ENCODE data around the gene PRDM16.

PRDM16 gene

DNA sequence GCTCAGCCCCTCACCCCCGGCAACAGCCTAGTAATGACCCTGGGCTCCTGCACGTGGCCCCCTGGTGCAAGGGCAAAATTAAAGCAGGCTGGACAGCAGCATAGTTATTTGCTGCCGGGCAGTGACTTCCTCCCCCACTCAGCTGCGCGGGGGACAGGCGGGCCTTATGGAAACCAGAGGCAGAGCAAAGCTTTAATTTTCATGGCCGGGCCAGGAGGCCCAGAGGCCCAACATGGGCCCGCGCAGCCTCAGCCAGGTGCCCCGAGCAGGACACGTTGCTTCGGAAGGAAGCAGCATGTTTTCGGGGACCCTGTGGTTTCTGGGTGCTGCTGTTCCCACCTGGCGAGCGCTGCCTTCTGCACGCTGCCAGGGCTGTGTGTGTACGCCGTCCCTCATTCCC is 295.5 kb downstream of the PRDM16 start:
- no peak for DNase-seq

DNA sequence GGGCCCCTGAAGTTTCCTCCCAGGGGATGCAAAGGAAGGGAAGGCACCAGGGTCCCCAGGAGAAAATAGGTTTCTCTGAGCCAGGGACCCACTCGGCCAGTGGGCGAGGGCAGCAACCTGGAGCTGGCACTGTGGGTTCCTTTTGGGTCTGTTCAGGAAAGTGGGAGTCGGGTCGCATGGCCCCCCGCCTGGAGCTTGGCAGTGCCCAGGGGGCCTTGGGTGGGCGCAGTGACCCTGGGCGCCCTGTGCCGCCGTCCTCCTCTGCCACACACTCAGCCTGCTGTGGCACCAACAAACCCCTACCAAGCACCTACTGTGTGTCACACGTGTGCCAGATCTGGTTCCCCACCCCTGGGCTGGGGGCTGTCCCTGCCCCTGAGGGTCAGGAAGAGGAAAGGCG is 296.0 kb downstream of the PRDM16 start:
- no peak for DNase-seq

DNA sequence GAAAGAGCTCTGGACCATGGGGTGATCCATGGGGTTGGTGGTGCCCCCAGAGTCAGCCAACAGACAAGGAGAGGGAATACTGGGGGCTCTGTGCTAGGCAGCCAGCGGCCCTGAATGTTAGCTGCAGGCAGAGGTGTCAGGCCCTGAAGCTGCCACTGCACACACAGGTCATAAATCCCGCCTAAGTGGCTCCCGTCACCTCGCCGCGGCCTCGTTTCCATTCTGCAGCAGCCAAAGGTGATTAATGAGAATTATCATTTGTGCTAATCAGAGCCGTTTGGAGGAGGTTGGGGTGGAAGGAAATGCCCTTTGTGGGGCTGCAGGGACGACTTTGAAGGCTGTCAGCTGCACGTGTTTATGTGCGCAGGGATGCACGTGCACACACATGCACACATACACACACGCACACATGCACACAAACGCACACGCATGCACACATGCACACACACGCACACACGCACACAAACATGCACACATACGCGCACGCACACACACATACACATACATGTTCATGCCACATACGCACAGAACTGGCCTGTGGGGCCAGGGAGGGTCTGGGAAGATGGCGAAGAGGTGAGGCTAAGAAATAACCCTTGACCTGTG is 296.6 kb downstream of the PRDM16 start:
- no peak for DNase-seq

DNA sequence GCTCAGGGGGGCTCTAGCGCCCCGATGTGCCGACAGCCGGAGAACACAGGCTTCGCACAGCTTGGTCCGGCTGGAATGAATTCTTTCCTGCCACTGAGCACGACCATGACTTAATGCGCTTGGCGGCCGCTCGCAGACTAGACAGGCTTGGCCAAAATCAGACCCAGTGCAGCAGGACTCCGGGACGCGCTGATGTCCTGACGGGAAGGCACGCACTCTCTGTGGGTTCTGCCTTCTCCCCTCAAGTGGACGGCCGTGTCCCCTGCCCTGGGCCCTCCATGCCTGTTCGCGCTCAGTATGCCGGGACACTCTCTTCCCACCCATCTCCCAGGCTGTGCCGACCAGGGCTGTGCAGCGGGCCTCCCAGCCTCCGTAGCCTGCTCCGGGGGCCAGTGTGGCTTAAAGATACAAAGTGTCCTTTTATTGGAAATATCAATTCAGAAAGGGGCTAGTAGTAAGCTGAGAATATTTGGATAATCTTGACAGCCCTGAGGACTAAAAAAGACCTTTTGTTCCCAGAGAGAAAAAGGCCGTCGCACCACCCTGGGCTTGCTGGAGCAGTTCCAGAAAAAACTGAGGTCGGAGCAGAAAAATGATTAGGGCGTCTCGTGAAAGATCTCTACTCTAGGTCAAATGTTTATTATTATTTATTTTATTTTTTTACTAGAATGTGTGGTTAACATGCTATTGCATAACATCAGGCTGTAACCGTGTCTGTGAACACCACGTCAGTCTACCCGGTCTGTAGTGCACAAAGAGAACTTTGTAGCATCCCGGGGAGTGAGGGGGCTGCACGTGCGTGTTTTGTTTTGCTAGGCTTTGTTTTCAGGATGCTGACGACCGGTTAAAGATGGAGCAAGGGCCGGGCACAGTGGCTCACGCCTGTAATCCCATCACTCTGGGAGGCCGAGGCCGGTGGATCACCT is 297.4 kb downstream of the PRDM16 start:
- DNase-seq: peak; percentile 37

DNA sequence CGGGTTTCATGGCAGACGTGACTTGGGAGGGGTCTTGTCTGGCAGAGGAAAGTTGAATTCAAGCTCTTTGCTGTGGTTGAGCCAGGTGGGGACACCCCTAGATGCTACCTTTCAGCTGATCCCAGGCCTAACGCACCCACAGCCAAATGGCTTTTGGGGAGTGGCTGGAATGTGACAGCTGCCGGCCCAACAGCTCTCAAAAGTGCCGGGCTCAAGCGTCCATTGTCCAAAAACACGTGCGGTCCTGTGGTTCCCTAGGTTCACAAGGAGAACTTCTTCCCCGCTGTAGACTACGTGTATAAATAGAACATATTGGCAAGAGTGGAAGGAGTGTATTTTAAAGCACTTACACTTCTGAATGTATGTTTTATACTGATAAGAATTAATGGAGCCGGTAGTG is 298.4 kb downstream of the PRDM16 start:
- DNase-seq: no peak

DNA sequence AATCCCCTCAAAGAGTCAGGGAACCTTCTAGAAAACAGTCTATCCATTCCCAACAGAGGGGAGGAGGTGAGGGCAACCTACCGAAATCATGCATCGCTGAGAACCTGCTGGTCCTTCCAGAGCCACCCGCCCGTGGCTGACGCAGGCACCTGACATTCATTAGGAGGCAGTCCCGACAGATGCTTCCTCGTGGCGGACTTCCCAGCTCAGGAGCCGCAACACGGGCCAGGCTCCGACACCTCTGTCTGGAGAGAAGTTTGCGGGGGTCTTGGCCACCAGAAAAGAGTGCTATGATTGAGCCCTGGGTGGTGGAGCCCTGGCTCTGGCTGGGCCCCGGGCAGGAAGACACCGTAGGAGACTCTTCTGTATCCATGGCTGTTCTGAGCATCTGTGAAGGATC is 299.1 kb downstream of the PRDM16 start:
- no peak for DNase-seq

DNA sequence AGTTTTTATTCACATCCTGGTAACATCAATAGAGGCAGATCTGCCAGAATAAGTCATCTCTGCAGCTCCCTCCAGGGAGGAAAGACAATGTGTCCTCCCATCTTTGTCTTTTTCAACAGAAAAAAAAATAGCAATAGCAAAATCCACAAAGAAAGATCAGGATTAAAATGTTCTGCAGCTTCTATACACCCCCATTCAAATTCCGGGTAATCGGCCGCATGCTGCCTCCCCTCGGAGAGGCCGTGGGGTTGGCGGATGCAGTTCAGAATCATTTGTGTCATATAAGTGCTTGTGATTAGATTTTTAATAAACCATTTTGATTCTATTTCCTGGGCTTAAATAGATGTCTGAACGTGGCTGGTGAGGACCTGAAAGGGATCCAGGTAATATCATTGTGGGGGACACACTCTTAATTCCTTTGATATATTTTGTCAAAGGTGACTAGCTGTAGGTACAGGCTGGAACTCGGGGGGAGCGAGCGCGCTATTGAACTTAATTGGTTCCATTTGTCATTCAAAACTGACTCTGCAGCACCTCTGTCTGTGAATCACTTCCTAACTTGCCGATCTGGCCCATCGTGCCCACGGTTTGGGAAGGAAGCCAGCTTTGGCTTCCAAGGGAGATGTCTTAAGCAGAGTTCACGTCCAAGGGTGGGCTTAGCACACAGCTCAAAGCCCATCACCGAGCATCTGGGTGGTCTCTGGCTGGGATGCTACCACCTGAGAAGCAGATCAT is 299.9 kb downstream of the PRDM16 start:
- DNase-seq: peak; percentile 43

DNA sequence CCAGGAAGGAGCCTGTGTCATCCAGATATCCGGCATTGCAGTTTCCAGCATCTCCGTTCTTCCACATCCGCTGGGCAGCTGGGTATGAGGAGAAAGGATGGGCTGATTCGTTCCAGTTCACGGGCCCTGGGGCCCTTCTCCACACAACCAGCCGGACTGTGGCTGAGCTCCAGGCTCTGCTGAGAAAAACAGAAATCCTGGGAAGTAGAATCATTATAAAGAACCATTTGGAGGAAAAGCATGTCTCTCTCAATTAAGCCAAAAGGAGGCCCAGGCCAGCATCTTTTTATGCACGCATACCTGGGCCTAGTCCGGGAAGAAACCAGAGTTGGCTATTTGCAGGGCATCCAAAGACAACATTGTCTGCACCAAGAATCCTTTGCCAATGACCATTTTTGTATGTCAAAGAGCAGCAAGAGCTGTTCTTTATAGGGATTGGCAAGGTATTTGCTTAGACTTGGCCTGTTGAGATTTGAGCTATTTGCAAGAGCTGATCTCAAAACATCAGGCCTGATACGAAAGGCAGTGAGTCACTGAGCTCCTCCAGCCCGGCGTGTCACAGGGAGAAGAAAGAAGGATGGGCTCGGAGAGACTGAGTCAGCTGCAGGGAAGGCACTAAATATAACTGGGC is 300.6 kb downstream of the PRDM16 start:
- peak; percentile 93 for DNase-seq

DNA sequence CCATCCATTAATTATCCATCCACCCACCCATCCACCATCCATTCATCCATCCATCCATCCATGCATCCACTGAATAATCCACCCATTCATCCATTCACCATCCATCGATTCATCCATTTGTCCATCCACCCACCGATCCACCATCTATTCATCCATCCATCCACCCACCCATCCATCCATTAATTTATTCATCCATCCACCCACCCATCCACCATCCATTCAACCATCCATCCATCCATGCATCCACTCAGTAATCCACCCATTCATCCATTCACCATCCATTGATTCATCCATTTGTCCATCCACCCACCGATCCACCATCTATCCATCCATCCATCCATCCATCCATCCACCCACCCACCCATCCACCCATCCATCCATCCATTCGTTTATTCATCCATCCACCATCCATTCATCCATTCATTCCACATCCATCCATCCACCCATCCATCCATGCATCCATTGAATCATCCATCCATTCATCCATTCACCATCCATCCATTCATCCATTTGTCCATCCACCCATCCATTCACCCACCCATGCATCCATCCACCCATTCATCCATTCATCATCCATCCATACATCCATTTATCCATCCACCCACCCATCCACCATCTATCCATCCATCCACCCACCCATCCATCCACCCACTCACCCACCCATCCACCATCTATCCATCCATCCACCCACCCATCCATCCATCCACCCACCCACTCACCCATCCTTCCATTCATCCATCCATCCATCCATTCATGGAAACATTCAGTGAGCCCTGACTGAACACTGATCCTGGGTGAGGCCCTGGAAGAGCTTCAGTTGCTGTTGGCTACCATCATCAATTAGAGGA is 302.1 kb downstream of the PRDM16 start:
- DNase-seq: no peak

DNA sequence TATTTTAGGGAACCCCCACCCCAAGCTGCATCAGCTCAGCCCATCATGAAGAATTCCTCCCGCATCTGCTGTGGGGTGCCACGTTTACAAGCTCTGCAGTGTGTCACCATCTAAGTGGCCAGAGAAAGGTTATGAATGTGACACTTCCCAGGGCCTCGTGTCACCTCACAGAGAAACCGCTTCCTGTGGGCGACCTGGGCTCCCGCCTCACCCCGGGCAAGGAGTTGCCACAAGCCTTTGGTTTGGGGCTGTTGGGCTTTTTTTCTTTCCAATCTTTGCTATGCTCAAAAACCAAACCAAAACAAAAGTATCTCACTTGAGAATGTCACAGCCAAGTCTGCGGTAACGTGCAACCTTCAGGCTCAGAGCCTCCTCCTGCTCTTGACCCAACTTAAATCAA is 303.3 kb downstream of the PRDM16 start:
- no peak for DNase-seq

DNA sequence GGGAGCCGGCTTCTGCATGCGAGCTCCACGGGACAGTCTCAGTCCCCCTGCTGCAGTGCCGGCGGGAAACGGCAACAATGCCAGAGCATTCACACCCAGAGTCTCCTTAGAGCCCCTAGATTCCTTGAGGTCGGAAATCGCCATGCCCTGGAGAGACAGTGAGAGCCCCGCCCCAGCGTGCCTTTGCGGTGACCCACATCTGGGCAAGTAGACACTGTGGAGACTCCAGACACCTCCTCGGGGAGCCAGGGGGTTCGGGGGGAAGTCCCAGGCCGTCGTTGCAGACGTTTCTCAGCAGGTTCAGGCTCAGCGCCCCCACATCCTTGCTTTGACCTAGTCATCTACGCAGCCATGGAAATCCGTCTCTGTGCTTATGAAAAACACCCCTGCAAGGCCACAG is 304.2 kb downstream of the PRDM16 start:
- peak; percentile 46 for DNase-seq

DNA sequence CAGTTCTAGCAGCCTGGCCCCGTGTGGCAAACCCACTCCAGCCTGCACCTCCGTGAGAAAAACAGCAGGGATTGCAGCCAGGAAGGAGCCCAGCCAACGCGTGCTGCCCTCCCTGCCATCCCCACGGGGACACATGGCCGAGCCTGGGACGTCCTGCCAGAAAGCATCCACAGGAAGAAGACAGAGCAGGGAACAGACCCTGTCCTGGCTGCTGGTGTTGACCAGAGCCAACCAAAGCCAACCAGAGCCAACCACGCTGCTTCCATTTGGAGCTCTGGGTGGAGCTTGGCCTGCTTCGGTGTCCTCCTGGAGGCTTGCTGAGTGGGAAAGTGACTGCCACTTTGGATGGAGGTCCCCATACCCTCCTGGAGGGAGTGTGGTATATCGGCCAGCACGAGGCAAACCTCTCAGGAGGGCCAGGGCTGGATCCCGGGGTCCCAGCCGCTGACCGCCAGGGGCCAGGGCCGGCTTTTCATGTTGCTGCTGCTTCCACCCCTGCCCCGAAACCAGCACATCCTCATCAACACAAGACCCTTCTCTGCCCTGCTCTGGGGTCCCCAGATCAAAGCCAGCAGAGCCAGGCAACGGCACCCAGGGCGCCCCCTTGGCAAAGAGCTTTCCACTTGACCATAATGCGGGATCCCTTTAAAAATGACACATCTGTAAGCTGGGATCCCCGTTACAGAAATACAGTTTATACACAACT is 304.9 kb downstream of the PRDM16 start:
- DNase-seq: no peak

DNA sequence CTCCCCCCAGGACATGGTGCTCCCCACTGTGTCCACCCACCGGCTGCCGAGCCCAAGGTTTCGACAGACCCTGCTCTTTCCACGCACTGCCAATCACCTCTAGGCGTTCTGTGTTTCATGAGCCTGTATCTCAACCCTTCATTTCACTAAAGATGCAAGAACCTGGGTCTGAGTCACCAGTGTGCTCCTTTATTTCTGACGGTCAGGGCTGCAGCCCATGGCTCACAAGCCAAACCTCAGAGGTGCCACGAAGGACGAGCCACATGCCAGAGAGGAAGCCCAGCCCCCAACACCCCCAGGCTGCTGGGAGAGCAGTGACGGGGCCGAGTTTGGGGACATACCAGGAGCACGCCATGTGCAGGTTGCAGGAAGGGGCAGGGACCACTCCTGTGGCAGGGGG is 306.2 kb downstream of the PRDM16 start:
- no peak for DNase-seq

DNA sequence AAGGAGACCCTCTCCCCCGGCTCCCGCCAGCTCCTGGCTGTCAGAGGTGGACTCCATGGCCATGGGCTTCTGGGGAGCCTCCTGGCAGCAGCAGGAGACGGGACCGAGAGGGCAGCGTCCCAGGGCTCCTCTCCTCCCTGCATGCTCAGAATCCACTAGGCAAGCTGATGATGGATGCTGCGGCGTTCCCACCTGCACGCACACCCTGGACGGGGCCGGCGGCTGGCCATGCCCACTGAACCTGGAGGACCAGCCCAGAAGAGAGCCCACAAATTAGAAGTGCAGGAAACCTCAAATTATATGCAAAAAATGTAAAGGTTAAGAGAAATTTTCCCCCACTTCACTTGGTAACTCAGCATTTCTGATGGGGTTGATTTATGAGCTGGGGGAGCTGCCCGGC is 308.2 kb downstream of the PRDM16 start:
- no peak for DNase-seq

DNA sequence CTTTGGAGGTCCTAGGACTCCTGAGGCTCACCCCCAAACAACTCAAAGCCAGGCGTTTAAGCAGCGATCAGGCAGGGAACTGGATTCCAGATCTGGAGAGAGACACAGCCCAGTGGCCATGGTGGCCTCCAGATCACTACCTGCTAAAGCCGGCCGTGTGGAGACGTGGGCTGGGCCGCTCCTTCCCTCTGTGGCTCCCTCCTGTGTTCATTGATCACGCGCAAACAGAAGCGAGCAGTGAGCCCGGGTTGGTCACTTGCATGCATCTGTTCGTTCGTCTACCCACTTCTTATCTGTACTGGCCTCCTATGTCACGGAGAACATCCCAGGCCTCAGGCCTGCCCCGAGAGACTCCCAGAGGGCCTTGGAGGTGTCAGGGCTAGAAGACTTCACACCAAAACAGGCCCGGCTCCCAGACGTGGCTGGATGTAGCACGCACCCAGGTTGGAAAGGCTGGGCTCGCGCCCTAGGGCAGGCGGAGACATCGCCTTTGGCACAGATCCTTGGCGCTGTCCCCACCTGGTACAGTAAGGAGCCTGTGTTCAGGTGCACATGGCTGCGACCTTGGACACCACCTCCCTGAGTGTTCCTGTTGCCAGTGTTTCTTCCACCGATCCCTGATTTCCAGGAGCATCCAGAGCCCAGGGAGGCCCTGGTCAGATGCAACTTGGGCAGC is 308.7 kb downstream of the PRDM16 start:
- DNase-seq: no peak

DNA sequence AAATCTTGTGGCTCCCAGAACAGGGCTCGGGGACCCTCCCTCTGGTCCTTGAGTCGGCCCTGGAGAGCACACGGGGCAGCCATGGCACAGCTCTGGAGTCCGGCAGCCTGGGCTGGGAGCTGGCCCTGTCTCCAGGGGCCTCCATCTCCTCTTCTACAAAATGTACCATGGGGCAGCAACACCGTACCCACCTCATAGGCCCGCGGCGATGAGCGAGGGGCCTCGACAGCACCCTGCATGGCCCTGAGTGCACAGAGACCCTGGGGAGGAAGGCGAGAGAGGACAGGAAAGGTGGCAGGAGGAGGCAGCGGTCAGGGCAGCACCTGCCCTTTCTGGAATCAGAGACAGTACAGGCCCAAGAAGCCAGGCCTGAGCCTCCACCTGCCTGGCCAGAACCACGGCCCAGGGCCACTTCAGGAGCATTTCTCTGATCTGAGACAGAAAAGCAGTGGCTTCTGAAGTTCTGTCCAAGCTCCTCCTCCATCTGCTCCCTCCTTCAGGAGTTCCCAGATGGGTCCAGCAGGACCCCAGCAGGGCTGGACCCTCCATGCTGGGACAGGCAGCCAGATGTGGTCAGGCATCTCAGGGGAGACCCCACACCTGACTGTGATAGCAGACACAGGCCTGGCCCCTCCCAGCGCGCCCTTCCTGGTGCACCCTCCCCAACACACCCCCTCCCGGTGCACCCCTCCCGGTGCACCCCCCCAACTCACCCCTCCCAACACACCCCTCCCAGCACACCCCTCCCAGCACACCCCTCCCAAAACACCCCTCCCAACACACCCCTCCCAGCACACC is 309.6 kb downstream of the PRDM16 start:
- no peak for DNase-seq

DNA sequence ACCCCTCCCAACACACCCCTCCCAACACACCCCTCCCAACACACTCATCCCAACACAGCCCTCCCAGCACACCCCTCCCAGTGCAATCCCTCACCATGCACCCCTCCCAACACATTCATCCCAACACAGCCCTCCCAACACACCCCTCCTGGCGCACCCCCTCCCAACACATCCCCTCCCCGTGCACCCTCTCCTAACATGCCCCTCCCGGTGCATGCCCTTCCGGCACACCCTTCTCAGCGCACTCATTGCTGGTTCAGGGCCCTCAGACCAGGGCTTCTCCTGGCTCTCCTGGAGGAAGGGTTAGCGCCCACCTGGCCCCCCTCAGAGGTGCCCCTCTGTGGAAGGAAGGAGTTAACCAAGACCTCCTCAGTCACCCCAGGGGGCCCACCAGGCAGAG is 310.9 kb downstream of the PRDM16 start:
- DNase-seq: no peak

DNA sequence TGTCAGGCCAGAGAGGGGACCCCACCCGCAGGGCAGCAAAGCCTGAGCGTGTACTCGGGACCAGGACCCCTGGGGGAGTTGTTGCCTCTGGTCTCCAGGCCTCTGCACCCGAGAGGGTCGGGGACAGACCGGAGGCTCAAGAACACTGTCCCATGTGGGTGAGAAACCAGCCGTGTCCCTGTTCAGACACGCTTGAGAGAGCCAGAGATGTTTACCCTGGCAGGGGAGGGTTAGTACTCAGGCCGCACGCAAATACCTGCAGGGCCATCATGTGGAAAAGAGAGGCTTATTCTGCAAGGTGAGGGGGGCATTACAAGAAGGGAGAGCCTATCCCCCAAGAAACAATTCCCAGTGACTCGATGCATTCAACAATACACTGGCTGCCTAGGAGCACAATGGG is 311.5 kb downstream of the PRDM16 start:
- DNase-seq: no peak

DNA sequence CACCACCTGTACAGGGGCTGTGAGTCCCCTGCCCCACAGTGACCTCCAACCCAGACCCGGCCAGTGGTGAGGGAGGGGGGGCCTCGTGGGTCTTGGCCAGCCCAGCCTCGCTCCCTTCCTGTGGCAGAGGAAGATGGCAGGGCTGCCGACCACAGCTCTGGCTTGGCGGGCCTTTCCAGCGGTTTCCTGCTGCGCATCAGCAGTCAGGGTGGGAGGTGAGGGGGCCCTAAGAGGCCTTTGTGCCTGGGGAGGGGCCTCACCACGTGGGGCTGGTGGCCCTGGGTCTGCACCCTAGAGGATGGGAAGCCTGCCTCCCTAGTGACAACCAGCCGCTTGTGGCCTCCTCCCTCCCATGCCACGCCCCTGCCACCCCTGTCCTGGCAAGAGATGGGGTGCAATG is 312.9 kb downstream of the PRDM16 start:
- no peak for DNase-seq

All from fibroblast of skin of back (primary cell).